GM19025 (cell line): Measurements from ENCODE around the gene ZNF618.

Source experiments
- ATAC-seq: cut with Tn5 transposase; IDR thresholded peaks from one replicate; pipeline ENCODE4 v1.9.1; 2021; ENCODE audit warnings: mild to moderate bottlenecking, low read depth, moderate library complexity; ENCODE audit not compliant: unreplicated experiment

Gene ZNF618

GRCh38 chr9:114014044-114014443 is 137.9 kb downstream of the ZNF618 start:
- no peak for ATAC-seq

GRCh38 chr9:114015607-114016006 is 139.5 kb downstream of the ZNF618 start:
- no peak for ATAC-seq

GRCh38 chr9:114016101-114016500 is 140.0 kb downstream of the ZNF618 start:
- no peak for ATAC-seq

GRCh38 chr9:114016629-114017423 is 140.7 kb downstream of the ZNF618 start:
- no peak for ATAC-seq

- no peak for ATAC-seq
These were observed 141.9 kb downstream of the ZNF618 start for GRCh38 chr9:114017741-114018715.

GRCh38 chr9:114021578-114021977 is 145.5 kb downstream of the ZNF618 start:
- ATAC-seq = no peak

GRCh38 chr9:114023961-114024360 is 147.9 kb downstream of the ZNF618 start:
- no peak for ATAC-seq

GRCh38 chr9:114025196-114025753 is 149.2 kb downstream of the ZNF618 start:
- ATAC-seq = no peak

GRCh38 chr9:114025760-114026159 is 149.7 kb downstream of the ZNF618 start:
- ATAC-seq = no peak

- ATAC-seq = no peak
These were observed 150.2 kb downstream of the ZNF618 start for GRCh38 chr9:114026335-114026734.

- no peak for ATAC-seq
These were observed 151.2 kb downstream of the ZNF618 start for GRCh38 chr9:114027159-114027862.

- ATAC-seq = no peak
These were observed 151.9 kb downstream of the ZNF618 start for GRCh38 chr9:114027863-114028465.

GRCh38 chr9:114028646-114029045 is 152.5 kb downstream of the ZNF618 start:
- ATAC-seq = no peak

- ATAC-seq = no peak
These were observed 153.4 kb downstream of the ZNF618 start for GRCh38 chr9:114029311-114030170.

- ATAC-seq = no peak
These were observed 154.3 kb downstream of the ZNF618 start for GRCh38 chr9:114030364-114030763.

GRCh38 chr9:114031037-114031630 is 155.0 kb downstream of the ZNF618 start:
- no peak for ATAC-seq

GRCh38 chr9:114031948-114032840 is 156.1 kb downstream of the ZNF618 start:
- ATAC-seq = no peak
